GM12878 (cell line): ENCODE results near the gene CYS1.

Experiments
- IKZF2 ChIP-seq, 2 experiments: fragments of 450-650 bp; IDR thresholded peaks; 2 replicates each; pipeline ENCODE4 v1.6.1; 2017; ENCODE audit warnings: mild to moderate bottlenecking in 2 of 2, moderate library complexity in 2 of 2
- POLR2A ChIP-seq: IDR thresholded peaks from 2 replicates; pipeline ENCODE4 v1.6.1; 2011; ENCODE audit warnings: low read depth, mild to moderate bottlenecking, low read length
- SMAD1 ChIP-seq: fragments of 450-650 bp; IDR thresholded peaks from 2 replicates; pipeline ENCODE4 v1.6.1; 2018; ENCODE audit warnings: mild to moderate bottlenecking, low read depth; ENCODE audit not compliant: partially characterized antibody
- TF ChIP-seq, protein P1 (sequence below): IDR thresholded peaks from 2 replicates; pipeline ENCODE4 v1.6.1; 2012; ENCODE audit warnings: low read depth, low read length, improper control_type of control experiment

DNA sequence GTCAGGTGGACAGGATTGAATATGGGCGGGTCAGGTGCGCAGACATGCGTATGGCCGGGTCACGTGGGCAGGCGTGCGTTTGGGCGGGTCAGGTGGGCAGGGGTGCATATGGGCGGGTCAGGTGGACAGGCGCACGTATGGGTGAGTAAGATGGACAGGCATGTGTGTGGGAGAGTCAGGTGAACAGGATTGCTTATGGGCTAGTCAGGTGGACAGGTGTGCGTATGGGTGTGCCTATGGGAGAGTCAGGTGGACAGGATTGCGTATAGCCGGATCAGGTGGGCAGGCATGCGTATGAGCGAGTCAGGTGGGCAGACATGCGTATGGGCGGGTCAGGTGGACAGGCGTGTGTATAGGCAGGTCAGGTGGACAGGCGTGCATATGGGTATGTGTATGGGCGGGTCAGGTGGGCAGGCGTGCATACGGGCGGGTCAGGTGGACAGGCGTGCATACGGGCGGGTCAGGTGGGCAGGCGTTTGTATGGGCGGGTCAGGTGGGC is 67.2 kb downstream of the CYS1 start:
- no peak for TF ChIP-seq IKZF2 (IDR thresholded peaks at IDR 0.05)
- no peak for TF ChIP-seq SMAD1
- TF ChIP-seq POLR2A: no peak
- TF ChIP-seq, protein P1, sequence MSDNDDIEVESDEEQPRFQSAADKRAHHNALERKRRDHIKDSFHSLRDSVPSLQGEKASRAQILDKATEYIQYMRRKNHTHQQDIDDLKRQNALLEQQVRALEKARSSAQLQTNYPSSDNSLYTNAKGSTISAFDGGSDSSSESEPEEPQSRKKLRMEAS: no peak
